Measurements from ENCODE around the gene SLC7A7. TPM values are rescaled to one million over a fixed set of nuclear protein-coding genes. Genes with fewer than 3 reads are reported as not detected.
A peak's percentile ranks its signal among the peaks of the same experiment; 100 is the strongest.
"Not testable (repeated sequence)": the region's sequence is repeated elsewhere in the genome, so short reads cannot be mapped to it uniquely, and the experiment has no call there.

SLC7A7 gene
- total and polyA plus RNA-seq, 8 donors, result 9.6 to 67.6 (median 10.3) TPM

- no peak for TF ChIP-seq CTCF (IDR thresholded peaks at IDR 0.05)
- Histone ChIP-seq H3K4me3 (no peak overlapping the region), H3K27me3 (no peaks in the 10 kb centered on the region), H3K9me3 (no peaks in the 10 kb centered on the region), H3K4me1 (peaks cover 0 to 6% of the 10 kb centered on the region in 2 donors), H3K36me3 (no peaks in the 10 kb centered on the region), H3K27ac (no peak overlapping the region)
- ATAC-seq, result no peak
- intact Hi-C loops (cut with DNase I), result no loop called here
- no peak for DNase-seq
Observed at GRCh38 chr14:22748206-22748605, 67.0 kb downstream of the SLC7A7 start.

- intact Hi-C loops (cut with DNase I), result no loop called here
- Histone ChIP-seq H3K4me1 (peaks cover 0 to 6% of the 10 kb centered on the region in 2 donors), H3K9me3 (no peaks in the 10 kb centered on the region), H3K27ac (no peak overlapping the region), H3K27me3 (no peaks in the 10 kb centered on the region), H3K36me3 (no peaks in the 10 kb centered on the region), H3K4me3 (no peak overlapping the region)
- no peak for DNase-seq
- no peak for TF ChIP-seq CTCF (IDR thresholded peaks at IDR 0.05)
- ATAC-seq, result no peak
Observed at GRCh38 chr14:22747769-22748168, 67.5 kb downstream of the SLC7A7 start.

- Histone ChIP-seq H3K4me1 (no peaks in the 10 kb centered on the region), H3K4me3 (no peak overlapping the region), H3K27me3 (no peaks in the 10 kb centered on the region), H3K36me3 (no peaks in the 10 kb centered on the region), H3K27ac (no peak overlapping the region), H3K9me3 (no peaks in the 10 kb centered on the region)
- intact Hi-C loops (cut with DNase I), result no loop called here
- no peak for ATAC-seq
- DNase-seq, result no peak
- TF ChIP-seq CTCF (IDR thresholded peaks at IDR 0.05), result no peak
Observed at GRCh38 chr14:22740020-22740419, 75.2 kb downstream of the SLC7A7 start.

GRCh38 chr14:22739423-22739822, 75.8 kb downstream of the SLC7A7 start:
- no peak for DNase-seq
- no peaks in the 10 kb centered on the region for H3K27me3 ChIP-seq
- TF ChIP-seq CTCF (IDR thresholded peaks at IDR 0.05), result no peak
- H3K9me3 ChIP-seq, result no peaks in the 10 kb centered on the region
- peak overlapping the region in 1 of 2 donors; percentile 19 for H3K27ac ChIP-seq
- no peaks in the 10 kb centered on the region for H3K36me3 ChIP-seq
- no peak for ATAC-seq
- intact Hi-C loops (cut with DNase I), result no loop called here
- H3K4me1 ChIP-seq, result no peaks in the 10 kb centered on the region
- no peak overlapping the region for H3K4me3 ChIP-seq

- TF ChIP-seq CTCF (IDR thresholded peaks at IDR 0.05), result no peak
- no peak overlapping the region for H3K4me3 ChIP-seq
- no peak for ATAC-seq
Observed at GRCh38 chr14:22737052-22737451, 78.2 kb downstream of the SLC7A7 start.

GRCh38 chr14:22736384-22736783, 78.9 kb downstream of the SLC7A7 start:
- H3K27me3 ChIP-seq; H3K4me3 ChIP-seq; DNase-seq; H3K36me3 ChIP-seq; H3K27ac ChIP-seq; H3K4me1 ChIP-seq; H3K9me3 ChIP-seq; intact Hi-C loops (cut with DNase I); ATAC-seq: not testable (repeated sequence)

More at GRCh38 chr14:22737052-22737451, 78.2 kb downstream of the SLC7A7 start:
- no peaks in the 10 kb centered on the region for H3K36me3 ChIP-seq
- DNase-seq, result no peak
- H3K4me1 ChIP-seq, result no peaks in the 10 kb centered on the region
- H3K27ac ChIP-seq, result no peak overlapping the region
- intact Hi-C loops (cut with DNase I), result no loop called here
- no peaks in the 10 kb centered on the region for H3K9me3 ChIP-seq
- no peaks in the 10 kb centered on the region for H3K27me3 ChIP-seq

Data from left lung (tissue), 10 donors.